ENCODE data around the gene CD48.

Gene CD48

DNA sequence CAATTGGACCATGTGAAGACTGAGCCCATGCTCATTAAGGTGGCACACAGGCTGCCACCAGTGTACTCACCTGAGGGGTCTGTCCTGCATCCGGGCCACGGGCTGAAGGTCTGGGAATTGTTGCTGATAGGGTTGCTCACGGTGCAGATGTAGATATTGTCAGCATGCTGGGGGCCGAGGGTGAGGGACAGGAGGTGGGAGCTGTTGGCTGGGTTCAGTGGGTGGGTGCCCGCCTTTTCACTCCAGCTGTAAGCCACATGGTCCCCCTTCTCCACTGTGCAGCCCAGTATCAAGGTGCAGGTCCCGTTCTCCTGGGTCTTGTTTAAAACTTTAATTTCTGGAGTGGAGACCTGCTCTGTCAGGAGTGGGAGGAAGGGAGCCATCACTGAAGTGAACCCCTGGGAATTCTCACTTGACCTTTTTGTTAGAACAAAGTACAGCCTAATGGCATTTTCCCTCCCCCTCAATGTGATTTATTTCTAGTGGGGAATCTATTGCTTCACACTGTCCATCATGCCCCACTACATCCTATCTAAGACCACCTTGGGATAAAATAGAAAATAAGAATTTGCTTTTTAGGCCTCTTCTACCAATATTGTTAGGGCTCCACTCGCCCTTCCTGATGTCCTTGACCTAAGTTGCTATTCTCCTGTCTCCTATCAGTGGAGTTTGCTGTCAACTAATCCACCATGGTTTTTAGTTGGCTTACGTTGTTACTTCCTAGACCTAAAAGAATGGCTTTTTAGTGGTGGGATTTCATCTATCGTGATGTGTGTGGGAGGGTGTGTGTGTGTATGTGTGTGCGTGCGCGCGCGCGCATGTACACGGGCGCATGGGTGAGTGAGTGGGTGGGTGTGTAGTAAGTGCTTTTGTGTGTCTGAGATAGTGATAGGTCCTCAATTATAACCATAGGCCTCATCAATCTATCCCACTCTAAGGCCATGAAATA lies 76.8 kb downstream of the CD48 start:
- ATAC-seq, result no peak
- DNase-seq, result no peak

- ATAC-seq (no peak), DNase-seq (no peak)
Observed at GRCh38 chr1:160633330-160633903, 78.2 kb downstream of the CD48 start.

- DNase-seq (no peak), ATAC-seq (no peak)
Observed at GRCh38 chr1:160631983-160632625, 79.5 kb downstream of the CD48 start.

GRCh38 chr1:160630523-160631451 lies 80.8 kb downstream of the CD48 start:
- ATAC-seq (no peak), DNase-seq (no peak)

GRCh38 chr1:160629286-160630210 lies 82.1 kb downstream of the CD48 start:
- ATAC-seq, result peak; percentile 14

GRCh38 chr1:160628799-160629263 lies 82.8 kb downstream of the CD48 start:
- no peak for DNase-seq
- no peak for ATAC-seq

More at GRCh38 chr1:160629286-160630210, 82.1 kb downstream of the CD48 start:
- DNase-seq, result peak; percentile 60

All from stimulated activated naive CD8-positive, alpha-beta T cell treated with anti-CD3 and anti-CD28 coated beads, Interleukin-15, Interleukin-2, amounts not matched to agents 100 U/mL and 50 U/mL, for 24 hours (primary cell).